RKO (cell line): ENCODE results near the gene IGF2R.
"Not testable (repeated sequence)": the region's sequence is repeated elsewhere in the genome, so short reads cannot be mapped to it uniquely, and the experiment has no call there.

Experiments
- DNase-seq: peaks from one replicate; pipeline ENCODE4 v3.0.0-alpha.2; 2016; ENCODE audit warnings: low spot score

The IGF2R gene, protein sequence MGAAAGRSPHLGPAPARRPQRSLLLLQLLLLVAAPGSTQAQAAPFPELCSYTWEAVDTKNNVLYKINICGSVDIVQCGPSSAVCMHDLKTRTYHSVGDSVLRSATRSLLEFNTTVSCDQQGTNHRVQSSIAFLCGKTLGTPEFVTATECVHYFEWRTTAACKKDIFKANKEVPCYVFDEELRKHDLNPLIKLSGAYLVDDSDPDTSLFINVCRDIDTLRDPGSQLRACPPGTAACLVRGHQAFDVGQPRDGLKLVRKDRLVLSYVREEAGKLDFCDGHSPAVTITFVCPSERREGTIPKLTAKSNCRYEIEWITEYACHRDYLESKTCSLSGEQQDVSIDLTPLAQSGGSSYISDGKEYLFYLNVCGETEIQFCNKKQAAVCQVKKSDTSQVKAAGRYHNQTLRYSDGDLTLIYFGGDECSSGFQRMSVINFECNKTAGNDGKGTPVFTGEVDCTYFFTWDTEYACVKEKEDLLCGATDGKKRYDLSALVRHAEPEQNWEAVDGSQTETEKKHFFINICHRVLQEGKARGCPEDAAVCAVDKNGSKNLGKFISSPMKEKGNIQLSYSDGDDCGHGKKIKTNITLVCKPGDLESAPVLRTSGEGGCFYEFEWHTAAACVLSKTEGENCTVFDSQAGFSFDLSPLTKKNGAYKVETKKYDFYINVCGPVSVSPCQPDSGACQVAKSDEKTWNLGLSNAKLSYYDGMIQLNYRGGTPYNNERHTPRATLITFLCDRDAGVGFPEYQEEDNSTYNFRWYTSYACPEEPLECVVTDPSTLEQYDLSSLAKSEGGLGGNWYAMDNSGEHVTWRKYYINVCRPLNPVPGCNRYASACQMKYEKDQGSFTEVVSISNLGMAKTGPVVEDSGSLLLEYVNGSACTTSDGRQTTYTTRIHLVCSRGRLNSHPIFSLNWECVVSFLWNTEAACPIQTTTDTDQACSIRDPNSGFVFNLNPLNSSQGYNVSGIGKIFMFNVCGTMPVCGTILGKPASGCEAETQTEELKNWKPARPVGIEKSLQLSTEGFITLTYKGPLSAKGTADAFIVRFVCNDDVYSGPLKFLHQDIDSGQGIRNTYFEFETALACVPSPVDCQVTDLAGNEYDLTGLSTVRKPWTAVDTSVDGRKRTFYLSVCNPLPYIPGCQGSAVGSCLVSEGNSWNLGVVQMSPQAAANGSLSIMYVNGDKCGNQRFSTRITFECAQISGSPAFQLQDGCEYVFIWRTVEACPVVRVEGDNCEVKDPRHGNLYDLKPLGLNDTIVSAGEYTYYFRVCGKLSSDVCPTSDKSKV (N-terminal part only)

GRCh38 chr6:159968295-159969203, at the start of gene IGF2R:
IGF2R (plus strand) TSS chr6:159969082; CDS start chr6:159969247, 165 bp downstream.
- peak; percentile 90 for DNase-seq

DNA sequence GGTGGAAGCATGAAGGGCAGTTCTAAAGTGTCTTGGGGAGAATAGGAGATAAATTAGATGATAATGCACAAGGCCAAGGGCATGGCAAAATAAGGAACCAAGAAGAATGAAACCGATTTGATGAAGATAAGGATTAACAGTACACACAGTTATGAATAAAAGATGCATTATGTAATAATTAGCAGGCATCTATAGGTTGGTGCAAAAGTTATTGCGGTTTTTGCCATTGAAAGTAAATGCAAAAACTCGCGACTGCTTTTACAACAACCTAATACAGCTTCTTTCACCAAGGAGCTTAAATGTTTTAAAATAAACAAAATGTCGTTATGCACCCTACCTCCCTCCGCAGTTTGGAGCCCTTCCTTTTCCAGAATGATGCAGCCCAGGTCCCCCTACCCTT, 49.1 kb upstream of the IGF2R start:
- no peak for DNase-seq

DNA sequence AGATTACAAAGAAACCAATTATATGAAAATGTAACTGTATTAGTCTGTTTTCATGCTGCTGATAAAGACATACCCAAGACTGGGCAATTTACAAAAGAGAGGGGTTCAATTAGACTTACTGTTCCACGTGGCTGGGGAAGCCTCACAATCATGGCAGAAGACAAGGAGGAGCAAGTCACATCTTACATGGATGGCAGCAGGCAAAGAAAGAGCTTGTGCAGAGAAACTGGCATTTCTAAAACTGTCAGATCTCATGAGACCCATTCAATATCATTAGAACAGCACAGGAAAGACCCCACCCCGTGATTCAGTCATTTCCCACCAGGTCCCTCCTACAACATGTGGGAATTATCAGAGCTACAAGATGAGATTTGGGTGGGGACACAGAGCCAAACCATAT, 44.7 kb upstream of the IGF2R start:
- not testable (repeated sequence) for DNase-seq

- no peak for DNase-seq
These were observed 42.2 kb upstream of the IGF2R start for GRCh38 chr6:159926542-159927203.

DNA sequence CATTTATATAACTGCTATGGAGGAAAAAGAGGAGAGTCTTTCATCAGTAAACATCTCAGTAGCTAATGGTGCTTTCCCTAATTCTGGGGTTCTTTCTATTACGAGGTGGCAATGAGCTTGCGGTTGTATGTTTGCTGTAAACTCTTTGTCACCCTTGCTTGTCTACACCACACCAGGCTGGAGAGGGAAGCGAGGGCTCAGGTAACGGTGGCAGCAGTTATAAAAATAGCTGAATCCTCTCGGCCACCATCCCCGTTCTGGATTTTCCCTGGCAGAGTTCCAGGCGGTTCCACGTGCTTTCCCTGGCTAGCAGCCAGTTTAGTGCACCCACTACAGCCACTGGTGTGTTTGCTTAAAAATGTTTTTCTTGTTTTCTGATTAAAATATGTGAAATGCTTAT, 39.1 kb upstream of the IGF2R start:
- DNase-seq, result no peak

DNA sequence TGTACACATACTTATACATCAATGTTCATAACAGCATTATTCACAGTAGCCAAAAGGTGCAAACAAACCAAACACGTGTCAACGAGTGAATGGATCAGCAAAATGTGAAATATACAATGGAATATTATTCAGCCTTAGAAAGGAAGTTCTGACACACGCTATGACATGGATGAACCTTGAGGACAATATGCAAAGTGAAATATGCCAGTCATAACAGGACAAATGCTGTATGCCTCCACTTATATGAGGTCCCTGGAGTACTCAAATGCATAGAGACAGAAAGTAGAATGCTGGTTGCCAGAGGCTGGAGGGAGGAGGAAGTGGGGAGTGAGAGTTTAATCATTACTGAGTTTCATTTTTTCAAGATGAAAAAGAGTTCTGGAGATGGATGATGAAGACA, 37.8 kb upstream of the IGF2R start:
- no peak for DNase-seq

- no peak for DNase-seq
These were observed 37.0 kb upstream of the IGF2R start for GRCh38 chr6:159931846-159932245.

- no peak for DNase-seq
These were observed 35.8 kb upstream of the IGF2R start for GRCh38 chr6:159933077-159933476.

DNA sequence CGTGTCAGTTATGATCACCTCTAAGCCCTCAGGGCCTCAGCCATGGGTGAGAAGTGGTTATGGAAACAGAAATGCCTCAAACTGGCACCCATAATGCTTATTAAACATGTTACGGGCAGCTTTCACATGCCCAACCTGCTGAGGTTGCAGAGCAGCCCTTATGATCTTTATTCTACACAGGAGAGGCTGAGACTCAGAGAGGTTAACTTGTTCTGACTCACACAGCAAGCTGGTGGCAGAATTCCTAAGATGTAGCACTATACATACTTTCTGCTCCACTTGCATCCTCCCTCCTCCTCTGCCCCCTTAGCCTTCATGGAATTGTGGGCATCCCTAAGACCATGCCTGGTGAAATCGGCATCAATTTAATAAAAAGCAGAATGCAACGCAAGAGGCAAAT, 34.7 kb upstream of the IGF2R start:
- no peak for DNase-seq

GRCh38 chr6:159935065-159935464, 33.8 kb upstream of the IGF2R start:
- DNase-seq, result no peak

- peak; percentile 16 for DNase-seq
These were observed 33.2 kb upstream of the IGF2R start for GRCh38 chr6:159935633-159936032.

DNA sequence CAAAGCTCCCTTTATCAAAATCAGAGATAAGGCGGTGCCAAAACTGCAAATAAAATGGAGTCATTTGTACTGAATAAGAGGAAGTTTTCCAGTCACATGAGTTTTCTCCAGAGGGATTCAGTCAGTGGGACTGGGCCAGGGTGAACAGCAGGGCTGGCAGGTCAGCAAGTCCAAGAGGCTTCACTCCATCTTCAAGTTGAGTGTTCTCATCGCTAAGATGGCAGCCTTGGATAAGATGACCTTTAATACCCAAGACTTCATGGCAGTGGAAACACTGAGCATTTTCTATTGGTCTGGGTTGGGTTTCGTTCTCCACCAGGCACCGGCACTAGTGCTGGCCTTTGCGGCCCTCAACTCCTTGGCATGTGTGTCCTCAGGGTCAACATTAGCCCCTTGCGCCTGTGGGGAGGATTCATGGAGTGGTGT, 29.3 kb upstream of the IGF2R start:
- no peak for DNase-seq

- DNase-seq, result peak; percentile 14
These were observed 27.4 kb upstream of the IGF2R start for GRCh38 chr6:159941286-159942113.

- no peak for DNase-seq
These were observed 25.7 kb upstream of the IGF2R start for GRCh38 chr6:159943101-159943632.

GRCh38 chr6:159943968-159944598, 24.8 kb upstream of the IGF2R start:
- DNase-seq, result no peak

DNA sequence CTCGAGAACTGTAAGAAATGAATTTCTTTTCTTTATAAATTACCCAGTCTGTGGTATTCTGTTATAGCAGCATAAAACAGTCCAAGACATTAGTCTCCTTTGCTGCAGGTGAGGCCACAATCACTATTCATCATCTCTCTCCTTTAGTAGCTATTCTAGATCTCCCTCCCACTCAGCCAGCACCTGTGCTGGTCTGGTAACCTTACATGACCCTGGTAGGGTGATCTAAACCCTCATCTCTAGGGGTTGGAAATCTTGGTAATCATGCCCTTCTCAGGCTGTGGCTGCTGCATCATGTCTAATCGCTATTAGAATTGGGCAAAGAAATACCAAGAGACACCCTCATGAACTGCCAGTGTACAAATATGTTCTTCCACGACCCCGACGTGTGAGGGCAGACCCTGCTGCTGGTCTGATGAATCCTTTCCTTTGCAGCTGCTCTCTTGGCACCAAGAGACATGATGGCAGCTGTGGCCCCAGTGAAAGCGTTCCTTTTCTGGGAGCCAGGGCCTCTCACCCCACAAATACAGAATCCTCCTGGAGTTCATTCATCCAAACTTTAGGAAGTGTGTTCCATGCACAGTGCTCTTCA, 23.0 kb upstream of the IGF2R start:
- DNase-seq, result no peak

DNA sequence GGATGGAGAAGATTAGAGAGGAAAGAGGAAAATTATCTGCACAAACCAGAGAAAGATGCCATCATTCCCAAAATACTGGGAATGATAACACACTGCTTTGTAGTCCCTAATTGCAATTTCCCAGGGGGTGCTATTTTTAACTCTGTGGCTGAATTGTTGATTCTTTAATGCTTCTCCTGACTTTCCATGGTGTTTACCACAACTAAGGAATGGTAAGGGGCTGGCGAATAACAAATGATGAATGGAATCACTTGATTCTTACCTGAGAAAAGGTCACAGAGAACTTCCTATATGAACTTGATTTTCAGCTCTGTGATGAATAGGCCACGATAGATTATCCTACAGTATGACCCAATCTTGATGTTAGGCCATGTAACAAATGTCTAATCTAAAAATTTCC, 22.0 kb upstream of the IGF2R start:
- DNase-seq, result no peak

DNA sequence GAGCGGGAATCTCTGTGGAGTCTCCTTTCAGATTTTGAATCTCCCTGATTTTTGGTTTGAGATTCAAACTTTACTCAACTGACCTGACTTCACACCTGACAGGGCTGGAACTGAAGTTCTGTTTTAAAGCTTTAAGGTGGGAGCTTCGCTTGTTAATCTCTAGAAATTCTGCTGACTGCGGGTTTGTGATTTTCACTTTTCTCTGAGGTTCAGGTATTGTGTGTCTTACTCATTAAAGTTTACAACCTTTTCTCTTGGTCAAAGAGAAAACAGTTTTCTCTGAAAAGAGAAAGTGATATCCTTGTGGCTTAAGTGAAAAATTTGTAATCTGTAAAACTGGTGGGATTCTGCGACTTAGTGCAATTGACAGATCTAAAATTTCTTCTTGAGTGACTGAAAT, 20.7 kb upstream of the IGF2R start:
- no peak for DNase-seq

- DNase-seq, result no peak
These were observed 17.1 kb upstream of the IGF2R start for GRCh38 chr6:159951772-159952171.
